IMR-90 (cell line): ENCODE data around the gene UPP2.

Experiments used
- CEBPB ChIP-seq: IDR thresholded peaks from 2 replicates; pipeline ENCODE4 v1.6.1; 2012; ENCODE audit warnings: low read depth, low read length, improper control_type of control experiment
- CTCF ChIP-seq: conservative IDR thresholded peaks from 2 replicates; pipeline ENCODE4 v1.5.1; 2012; ENCODE audit warnings: mild to moderate bottlenecking, low read depth, low read length, improper control_type of control experiment
- RAD21 ChIP-seq: IDR thresholded peaks from 2 replicates; pipeline ENCODE4 v1.6.1; 2012; ENCODE audit warnings: low read length, improper control_type of control experiment

- TF ChIP-seq CTCF: no peak
- TF ChIP-seq RAD21: no peak
- TF ChIP-seq CEBPB: no peak
Observed at GRCh38 chr2:158061763-158062162, 39.9 kb upstream of the UPP2 start.
